IMR-90 (cell line): ENCODE data around the gene ZNRF3. TPM values are rescaled to one million over a fixed set of nuclear protein-coding genes. Genes with fewer than 3 reads are reported as not detected.

Experiments
- ATAC-seq: fragments of 200-7000 bp; cut with Tn5 transposase; 2 replicates; pipeline ENCODE4 v1.9.1; 2020; ENCODE audit warnings: low read depth, mild to moderate bottlenecking, moderate library complexity
- BruUV-seq: library from RNA; stranded (reverse); fragments of 400-500 nt; replicated peaks from 2 replicates; lab custom pipeline; 2021; lab: Mats Ljungman, UMichigan
- CTCF ChIA-PET: fragments of 300-600 bp; formaldehyde crosslinking; extraction: SDS; loops from one replicate; lab custom pipeline; 2021; ENCODE audit warnings: antibody characterized with exemption; lab: Yijun Ruan, JAX
- POLR2A ChIA-PET: fragments of 300-600 bp; sonication (Branson Sonifier 250); formaldehyde crosslinking; loops from one replicate; lab custom pipeline; 2022; ENCODE audit warnings: antibody characterized with exemption; ENCODE audit not compliant: unreplicated experiment; lab: Charles Lee
- DNase-seq: peaks from one replicate; pipeline ENCODE4 v3.0.0; 2013
- H2AFZ ChIP-seq: replicated peaks from 2 replicates; pipeline ENCODE3; 2013; ENCODE audit warnings: low read length, mild to moderate bottlenecking; ENCODE audit not compliant: poor library complexity
- H2AK5ac ChIP-seq: 2 replicates; pipeline ENCODE4 v1.6.1; 2013; ENCODE audit warnings: low read depth, low read length, inconsistent platforms
- H2AK9ac ChIP-seq: replicated peaks from 2 replicates; pipeline ENCODE3; 2013; ENCODE audit warnings: mild to moderate bottlenecking, low read depth, low read length, moderate library complexity; ENCODE audit not compliant: poor library complexity
- H2BK120ac ChIP-seq: 2 replicates; pipeline ENCODE4 v1.6.1; 2013; ENCODE audit warnings: low read depth, low read length, inconsistent platforms
- H2BK15ac ChIP-seq: 3 replicates; pipeline ENCODE4 v1.6.1; 2013; ENCODE audit warnings: low read depth, low read length, inconsistent platforms
- H2BK20ac ChIP-seq: 2 replicates; pipeline ENCODE4 v1.6.1; 2013; ENCODE audit warnings: low read depth, mild to moderate bottlenecking, inconsistent platforms, low read length, moderate library complexity
- H2BK5ac ChIP-seq: 2 replicates; pipeline ENCODE4 v1.6.1; 2013; ENCODE audit warnings: mild to moderate bottlenecking, low read depth, low read length, inconsistent platforms; ENCODE audit not compliant: poor library complexity, severe bottlenecking
- H3K14ac ChIP-seq: replicated peaks from 2 replicates; pipeline ENCODE4 v1.6.1; 2013; ENCODE audit warnings: low read depth, low read length, inconsistent platforms
- H3K18ac ChIP-seq: 2 replicates; pipeline ENCODE4 v1.6.1; 2013; ENCODE audit warnings: low read depth, low read length, control low read depth
- H3K23ac ChIP-seq: 2 replicates; pipeline ENCODE4 v1.6.1; 2013; ENCODE audit warnings: low read depth, low read length, inconsistent platforms
- H3K27ac ChIP-seq: 2 replicates; pipeline ENCODE4 v1.5.1; 2013; ENCODE audit warnings: mild to moderate bottlenecking, control low read depth, low read length; ENCODE audit not compliant: insufficient read depth
- H3K27me3 ChIP-seq: 2 replicates; pipeline ENCODE4 v1.6.1; 2013; ENCODE audit warnings: low read length; ENCODE audit not compliant: control insufficient read depth, insufficient read depth
- H3K36me3 ChIP-seq: 2 replicates; pipeline ENCODE4 v1.6.1; 2013; ENCODE audit warnings: low read length, mixed read lengths; ENCODE audit not compliant: control insufficient read depth, insufficient read depth
- H3K4ac ChIP-seq: 2 replicates; pipeline ENCODE4 v1.6.1; 2013; ENCODE audit warnings: low read depth, low read length, inconsistent platforms
- H3K4me1 ChIP-seq: 2 replicates; pipeline ENCODE4 v1.6.1; 2013; ENCODE audit warnings: low read length, mixed read lengths; ENCODE audit not compliant: control insufficient read depth, insufficient read depth
- H3K4me2 ChIP-seq: 2 replicates; pipeline ENCODE4 v1.6.1; 2013; ENCODE audit warnings: low read depth, mild to moderate bottlenecking, control low read depth, low read length, moderate library complexity
- H3K4me3 ChIP-seq: 2 replicates; pipeline ENCODE4 v1.5.1; 2013; ENCODE audit warnings: low read depth, mild to moderate bottlenecking, control low read depth, low read length, moderate library complexity; ENCODE audit not compliant: insufficient read depth
- H3K56ac ChIP-seq: 2 replicates; pipeline ENCODE4 v1.6.1; 2013; ENCODE audit warnings: low read length, inconsistent platforms; ENCODE audit not compliant: insufficient read depth; ENCODE audit errors: extremely low read depth
- H3K79me1 ChIP-seq, 2 experiments: 2 replicates each; pipeline ENCODE4 v1.6.1; 2013; ENCODE audit warnings: low read length in 2 of 2, inconsistent platforms in 1 of 2, low read depth in 1 of 2
- H3K9ac ChIP-seq: 2 replicates; pipeline ENCODE4 v1.6.1; 2013; ENCODE audit warnings: low read depth, low read length, control low read depth
- H3K9me1 ChIP-seq: 2 replicates; pipeline ENCODE4 v1.6.1; 2013; ENCODE audit warnings: low read length, inconsistent platforms; ENCODE audit not compliant: insufficient read depth
- H3K9me3 ChIP-seq: 2 replicates; pipeline ENCODE4 v1.6.1; 2013; ENCODE audit warnings: low read length; ENCODE audit not compliant: control insufficient read depth, insufficient read depth
- H4K20me1 ChIP-seq: 2 replicates; pipeline ENCODE4 v1.6.1; 2013; ENCODE audit warnings: low read length, inconsistent platforms; ENCODE audit not compliant: insufficient read depth
- H4K5ac ChIP-seq: 2 replicates; pipeline ENCODE4 v1.6.1; 2013; ENCODE audit warnings: mild to moderate bottlenecking, low read depth, low read length, control low read depth
- H4K8ac ChIP-seq, 2 experiments: 2 replicates each; pipeline ENCODE4 v1.6.1; 2013; ENCODE audit warnings: low read depth in 2 of 2, low read length in 2 of 2, control low read depth in 1 of 2, inconsistent platforms in 1 of 2
- H4K91ac ChIP-seq: 2 replicates; pipeline ENCODE4 v1.6.1; 2013; ENCODE audit warnings: low read depth, low read length, inconsistent platforms; ENCODE audit not compliant: insufficient read depth
- BHLHE40 ChIP-seq: fragments of 150-350 bp; IDR thresholded peaks from 2 replicates; pipeline ENCODE4 v1.6.1; 2016; ENCODE audit warnings: mild to moderate bottlenecking, low read depth, low read length
- CHD1 ChIP-seq: IDR thresholded peaks from 2 replicates; pipeline ENCODE4 v1.6.1; 2012; ENCODE audit warnings: low read depth, low read length, improper control_type of control experiment
- MAFK ChIP-seq: IDR thresholded peaks from 2 replicates; pipeline ENCODE4 v1.6.1; 2012; ENCODE audit warnings: low read depth, low read length, improper control_type of control experiment
- MAZ ChIP-seq: IDR thresholded peaks from 2 replicates; pipeline ENCODE4 v1.6.1; 2012; ENCODE audit warnings: low read depth, mild to moderate bottlenecking, low read length, improper control_type of control experiment, moderate library complexity, borderline replicate concordance
- MXI1 ChIP-seq: IDR thresholded peaks from 2 replicates; pipeline ENCODE4 v1.6.1; 2012; ENCODE audit warnings: low read depth, mild to moderate bottlenecking, low read length, moderate library complexity, borderline replicate concordance
- NFE2L2 ChIP-seq: fragments of 150-350 bp; IDR thresholded peaks from 2 replicates; pipeline ENCODE4 v1.6.1; 2016; ENCODE audit warnings: low read depth, mild to moderate bottlenecking, low read length
- SMC3 ChIP-seq: fragments of 150-350 bp; IDR thresholded peaks from 2 replicates; pipeline ENCODE4 v1.6.1; 2016; ENCODE audit warnings: low read depth, mild to moderate bottlenecking, antibody characterized with exemption, low read length, moderate library complexity
- USF2 ChIP-seq: fragments of 150-350 bp; IDR thresholded peaks from 2 replicates; pipeline ENCODE4 v1.6.1; 2017; ENCODE audit warnings: mild to moderate bottlenecking, antibody characterized with exemption, low read length, low read depth
- WGBS, 2 experiments: methylation state at CpG; one replicate each; pipeline versions ENCODE4 v1.1.5 to v1.1.7; 2013; ENCODE audit warnings: missing lambda C conversion rate in 2 of 2; ENCODE audit not compliant: insufficient read length in 1 of 2; ENCODE audit errors: extremely low coverage in 2 of 2; 5-methylcytosine and 5-hydroxymethylcytosine counted together
- dilution Hi-C: fragments of 300-500 bp; cut with HindIII; formaldehyde crosslinking; loops from one replicate; pipeline ENCODE4 v1.14.3; 2018; ENCODE audit warnings: low sequenced_read_pairs; ENCODE audit not compliant: unreplicated experiment
- in situ Hi-C: fragments of 300-500 bp; cut with MboI; formaldehyde crosslinking; loops from 3 replicates; pipeline ENCODE4 v1.14.3; 2019; ENCODE audit warnings: low sequenced_read_pairs, inconsistent platforms, mixed read lengths
- intact Hi-C: fragments of 100-400 bp; cut with micrococcal nuclease; formaldehyde crosslinking; loops from 2 replicates; pipeline ENCODE4 v1.10.0; 2022
- polyA plus RNA-seq, 3 experiments: library from polyadenylated mRNA; depleted of rRNA; stranded (reverse); fragments of >200 nt; gene quantifications; 2 replicates each; pipeline ENCODE4 v1.2.3, GENCODE V29; 2012; ENCODE audit warnings: low replicate concordance in 1 of 3
- total RNA-seq: library from RNA; depleted of rRNA; stranded (reverse); fragments of >200 nt; gene quantifications from 2 replicates; pipeline ENCODE4 v1.2.3, GENCODE V29; 2012
- TF ChIP-seq, protein P1 (sequence below): conservative IDR thresholded peaks from 2 replicates; pipeline ENCODE4 v1.5.1; 2012; ENCODE audit warnings: mild to moderate bottlenecking, low read depth, low read length, improper control_type of control experiment
- TF ChIP-seq, protein P2 (sequence below): fragments of 150-350 bp; IDR thresholded peaks from 2 replicates; pipeline ENCODE4 v1.6.1; 2016; ENCODE audit warnings: low read depth, mild to moderate bottlenecking, low read length, moderate library complexity, borderline replicate concordance

Gene ZNRF3
- total and polyA plus RNA-seq, 2 of the 4 experiments (the other 2 are of a cell fraction): 1.4 to 2.4 TPM

DNA sequence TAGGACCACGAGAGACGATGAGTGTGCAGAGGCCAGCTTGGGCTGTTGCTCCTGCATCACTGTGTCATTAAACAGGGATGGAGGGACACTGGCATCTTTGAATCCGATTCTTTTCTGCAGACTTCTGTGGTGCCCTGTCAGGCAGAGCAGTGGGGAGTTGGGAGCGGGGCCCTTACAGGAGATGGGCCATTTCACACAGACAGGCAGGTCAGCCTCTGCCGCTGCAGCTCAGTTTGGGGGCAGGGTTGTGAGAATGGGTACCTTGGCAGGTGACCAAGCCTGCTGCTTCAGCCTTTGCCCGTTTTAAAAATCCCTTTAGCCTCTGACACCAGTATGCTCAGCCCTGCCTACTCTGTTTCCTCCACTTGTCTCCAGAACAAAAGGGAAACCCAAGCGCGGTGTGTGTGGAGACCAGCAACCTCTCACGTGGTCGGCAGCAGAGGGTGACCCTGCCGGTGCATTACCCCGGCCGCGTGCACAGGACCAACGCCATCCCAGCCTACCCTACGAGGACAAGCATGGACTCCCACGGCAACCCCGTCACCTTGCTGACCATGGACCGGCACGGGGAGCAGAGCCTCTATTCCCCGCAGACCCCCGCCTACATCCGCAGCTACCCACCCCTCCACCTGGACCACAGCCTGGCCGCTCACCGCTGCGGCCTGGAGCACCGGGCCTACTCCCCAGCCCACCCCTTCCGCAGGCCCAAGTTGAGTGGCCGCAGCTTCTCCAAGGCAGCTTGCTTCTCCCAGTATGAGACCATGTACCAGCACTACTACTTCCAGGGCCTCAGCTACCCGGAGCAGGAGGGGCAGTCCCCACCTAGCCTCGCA is 165.7 kb downstream of the ZNRF3 start:
- intact Hi-C loops: no loop called here
- WGBS, 2 experiments: 93% methylated on average over 12 of the region's 31 CpGs; no CpG with 5 or more reads in 1 of the 2 experiments
- no peak for ATAC-seq

More for the DNA sequence above, 165.7 kb downstream of the ZNRF3 start:
- H3K18ac ChIP-seq: no peak overlapping the region
- no peak overlapping the region for H3K14ac ChIP-seq
- H2AK9ac ChIP-seq: peak overlapping the region; percentile 45
- dilution Hi-C loops (no loop called here), in situ Hi-C loops (loop anchor here (10.0 kb wide), 1 partner anchor 196 kb away; no protein-coding TSS in a partner anchor)
- no peak overlapping the region for H3K4me3 ChIP-seq
- H2BK5ac ChIP-seq: no peak overlapping the region
- peaks cover 14% of the 10 kb centered on the region; the same call in 1 of the 2 replicates for H3K9me1 ChIP-seq
- no peak for DNase-seq
- H3K56ac ChIP-seq: no peak overlapping the region
- no peak overlapping the region for H3K4ac ChIP-seq
- H3K4me1 ChIP-seq: peaks cover 6% of the 10 kb centered on the region
- no peak overlapping the region for H3K9ac ChIP-seq
- H4K8ac ChIP-seq: no peak overlapping the region
- H3K9me3 ChIP-seq: no peaks in the 10 kb centered on the region
- ChIA-PET POLR2A (no interaction called here), CTCF (no interaction called here)
- H2BK20ac ChIP-seq: no peak overlapping the region
- H2AFZ ChIP-seq: no peak overlapping the region
- no peak overlapping the region for H2BK15ac ChIP-seq
- H3K27me3 ChIP-seq: no peaks in the 10 kb centered on the region
- H4K20me1 ChIP-seq: peaks cover 8% of the 10 kb centered on the region
- H3K27ac ChIP-seq: no peak overlapping the region
- no peak overlapping the region for H3K4me2 ChIP-seq
- no peak overlapping the region for H4K91ac ChIP-seq
- H2AK5ac ChIP-seq: no peak overlapping the region
- TF ChIP-seq BHLHE40 (no peak), SMC3 (no peak), MXI1 (no peak), CHD1 (no peak), NFE2L2 (no peak), MAFK (no peak), MAZ (no peak), USF2 (no peak)
- TF ChIP-seq, protein P1, sequence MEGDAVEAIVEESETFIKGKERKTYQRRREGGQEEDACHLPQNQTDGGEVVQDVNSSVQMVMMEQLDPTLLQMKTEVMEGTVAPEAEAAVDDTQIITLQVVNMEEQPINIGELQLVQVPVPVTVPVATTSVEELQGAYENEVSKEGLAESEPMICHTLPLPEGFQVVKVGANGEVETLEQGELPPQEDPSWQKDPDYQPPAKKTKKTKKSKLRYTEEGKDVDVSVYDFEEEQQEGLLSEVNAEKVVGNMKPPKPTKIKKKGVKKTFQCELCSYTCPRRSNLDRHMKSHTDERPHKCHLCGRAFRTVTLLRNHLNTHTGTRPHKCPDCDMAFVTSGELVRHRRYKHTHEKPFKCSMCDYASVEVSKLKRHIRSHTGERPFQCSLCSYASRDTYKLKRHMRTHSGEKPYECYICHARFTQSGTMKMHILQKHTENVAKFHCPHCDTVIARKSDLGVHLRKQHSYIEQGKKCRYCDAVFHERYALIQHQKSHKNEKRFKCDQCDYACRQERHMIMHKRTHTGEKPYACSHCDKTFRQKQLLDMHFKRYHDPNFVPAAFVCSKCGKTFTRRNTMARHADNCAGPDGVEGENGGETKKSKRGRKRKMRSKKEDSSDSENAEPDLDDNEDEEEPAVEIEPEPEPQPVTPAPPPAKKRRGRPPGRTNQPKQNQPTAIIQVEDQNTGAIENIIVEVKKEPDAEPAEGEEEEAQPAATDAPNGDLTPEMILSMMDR: no peak
- TF ChIP-seq, protein P2, sequence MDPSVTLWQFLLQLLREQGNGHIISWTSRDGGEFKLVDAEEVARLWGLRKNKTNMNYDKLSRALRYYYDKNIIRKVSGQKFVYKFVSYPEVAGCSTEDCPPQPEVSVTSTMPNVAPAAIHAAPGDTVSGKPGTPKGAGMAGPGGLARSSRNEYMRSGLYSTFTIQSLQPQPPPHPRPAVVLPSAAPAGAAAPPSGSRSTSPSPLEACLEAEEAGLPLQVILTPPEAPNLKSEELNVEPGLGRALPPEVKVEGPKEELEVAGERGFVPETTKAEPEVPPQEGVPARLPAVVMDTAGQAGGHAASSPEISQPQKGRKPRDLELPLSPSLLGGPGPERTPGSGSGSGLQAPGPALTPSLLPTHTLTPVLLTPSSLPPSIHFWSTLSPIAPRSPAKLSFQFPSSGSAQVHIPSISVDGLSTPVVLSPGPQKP: no peak
- H2BK120ac ChIP-seq: no peak overlapping the region
- no peak overlapping the region for H4K5ac ChIP-seq
- no peaks in the 10 kb centered on the region; a peak in 1 of 4 replicates for H3K79me1 ChIP-seq
- no TSS peak for BruUV-seq
- peaks cover 17% of the 10 kb centered on the region for H3K36me3 ChIP-seq
- no peak overlapping the region for H3K23ac ChIP-seq
